HG03135 (cell line): ENCODE data around the gene KMT2D.
A peak's percentile ranks its signal among the peaks of the same experiment; 100 is the strongest.
"Not testable (repeated sequence)": the region's sequence is repeated elsewhere in the genome, so short reads cannot be mapped to it uniquely, and the experiment has no call there.

Experiments
- ATAC-seq: cut with Tn5 transposase; IDR thresholded peaks from one replicate; pipeline ENCODE4 v1.9.1; 2021; ENCODE audit warnings: mild to moderate bottlenecking, moderate library complexity; ENCODE audit not compliant: unreplicated experiment

Gene KMT2D

DNA sequence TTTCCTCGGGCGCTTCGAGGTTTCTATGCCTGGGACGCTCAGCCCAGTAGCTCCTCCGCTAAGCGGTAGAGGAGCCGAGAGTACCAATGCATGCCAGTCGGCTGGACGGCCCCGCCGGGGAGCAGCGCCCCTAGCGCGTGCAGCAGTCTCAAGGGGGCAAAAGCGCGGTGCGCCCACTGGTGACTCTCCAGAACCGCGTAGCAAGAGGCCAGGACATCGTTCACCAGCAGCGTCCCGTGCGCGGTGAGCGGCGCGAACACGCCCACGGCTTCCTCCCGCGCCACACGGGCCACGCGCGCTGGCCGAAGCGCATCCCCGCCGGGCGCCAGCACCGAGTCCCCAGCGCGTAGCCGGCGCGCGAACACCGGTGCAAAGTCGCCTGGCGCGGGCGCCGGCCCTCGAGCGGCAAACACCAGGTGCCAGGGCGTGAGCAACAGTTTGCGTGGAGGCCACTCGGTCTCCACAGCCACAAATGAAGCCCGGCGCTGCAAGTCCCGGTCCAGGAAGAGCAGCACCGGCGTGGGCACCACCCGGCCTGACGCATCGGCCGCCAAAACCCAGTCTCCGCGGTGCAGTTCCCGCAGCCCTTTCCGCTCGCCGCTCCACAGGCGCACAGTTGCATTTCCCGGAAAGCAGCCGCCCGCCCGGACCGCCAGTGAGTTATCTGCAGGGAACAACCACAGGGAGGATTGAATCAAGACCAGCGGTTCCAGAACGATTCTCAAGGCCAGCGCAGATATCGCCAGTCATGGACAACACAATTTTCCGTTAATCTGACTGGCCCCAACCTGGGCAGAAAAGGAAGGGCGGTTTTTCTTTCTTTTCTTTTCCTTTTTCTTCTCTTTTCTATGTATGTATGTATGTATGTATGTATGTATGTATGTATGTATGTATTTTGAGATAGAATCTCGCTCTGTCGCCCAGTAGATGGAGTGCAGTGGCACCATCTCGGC is 29.5 kb upstream of the KMT2D start:
- no peak for ATAC-seq

- ATAC-seq, result no peak
These were observed 28.3 kb upstream of the KMT2D start for GRCh38 chr12:49088932-49089330.

- peak; percentile 75 for ATAC-seq
These were observed 27.7 kb upstream of the KMT2D start for GRCh38 chr12:49088150-49088931.

DNA sequence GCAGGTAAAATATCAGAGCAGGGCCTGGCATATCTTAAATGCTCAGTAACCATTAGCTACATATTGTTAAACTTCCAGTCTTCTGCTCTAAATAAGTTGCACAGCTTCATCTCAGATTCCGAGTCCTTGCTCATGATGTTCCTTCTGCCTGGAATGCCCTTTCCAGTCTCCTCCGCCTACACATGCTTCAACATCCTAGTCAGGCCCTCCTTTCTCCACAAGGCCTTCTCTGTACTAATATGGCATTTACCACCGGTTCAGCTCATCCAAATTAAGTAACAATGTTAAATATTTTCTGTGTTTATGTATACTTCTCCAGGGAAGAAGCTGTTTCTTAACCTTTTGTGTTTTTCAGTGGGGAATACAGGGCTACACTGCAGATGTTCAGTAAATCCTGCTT is 25.5 kb upstream of the KMT2D start:
- ATAC-seq, result no peak

DNA sequence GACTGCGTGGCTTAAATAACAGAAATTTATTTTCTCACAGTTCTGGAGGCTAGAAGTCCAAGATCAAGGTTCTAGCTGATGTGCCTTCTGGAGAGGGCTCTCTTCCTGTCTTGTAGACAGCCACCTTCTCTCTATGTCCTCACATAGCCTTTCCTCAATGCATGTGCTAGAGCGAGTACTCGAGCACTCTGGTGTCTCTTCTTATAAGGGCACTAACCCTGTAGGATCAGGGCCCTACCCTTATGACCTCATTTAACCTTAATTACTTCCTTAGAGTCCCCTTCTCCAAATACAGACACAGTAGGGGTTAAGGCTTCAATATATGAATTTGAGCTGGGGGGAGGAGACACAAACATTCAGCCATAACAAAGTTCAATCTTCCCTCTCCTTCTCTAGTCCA is 23.8 kb upstream of the KMT2D start:
- ATAC-seq, result no peak

- no peak for ATAC-seq
These were observed 19.2 kb upstream of the KMT2D start for GRCh38 chr12:49079793-49080192.

DNA sequence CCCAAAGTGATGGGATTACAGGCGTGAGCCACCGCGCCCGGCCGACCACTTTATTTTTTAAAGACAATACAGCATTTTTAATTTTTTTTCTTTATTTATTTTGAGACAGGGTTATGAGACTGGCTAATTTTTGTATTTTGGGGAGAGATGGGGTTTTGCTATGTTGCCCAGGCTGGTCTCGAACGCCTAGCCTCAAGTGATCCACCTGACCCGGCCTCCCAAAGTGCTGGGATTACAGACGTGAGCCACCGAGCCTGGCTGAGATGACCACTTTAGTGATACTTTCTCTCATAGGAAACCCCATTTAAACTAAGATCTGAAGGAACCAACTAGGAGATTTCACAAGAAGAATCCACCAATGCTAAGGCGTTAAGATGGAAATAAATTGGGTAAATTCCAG is 10.4 kb upstream of the KMT2D start:
- no peak for ATAC-seq

DNA sequence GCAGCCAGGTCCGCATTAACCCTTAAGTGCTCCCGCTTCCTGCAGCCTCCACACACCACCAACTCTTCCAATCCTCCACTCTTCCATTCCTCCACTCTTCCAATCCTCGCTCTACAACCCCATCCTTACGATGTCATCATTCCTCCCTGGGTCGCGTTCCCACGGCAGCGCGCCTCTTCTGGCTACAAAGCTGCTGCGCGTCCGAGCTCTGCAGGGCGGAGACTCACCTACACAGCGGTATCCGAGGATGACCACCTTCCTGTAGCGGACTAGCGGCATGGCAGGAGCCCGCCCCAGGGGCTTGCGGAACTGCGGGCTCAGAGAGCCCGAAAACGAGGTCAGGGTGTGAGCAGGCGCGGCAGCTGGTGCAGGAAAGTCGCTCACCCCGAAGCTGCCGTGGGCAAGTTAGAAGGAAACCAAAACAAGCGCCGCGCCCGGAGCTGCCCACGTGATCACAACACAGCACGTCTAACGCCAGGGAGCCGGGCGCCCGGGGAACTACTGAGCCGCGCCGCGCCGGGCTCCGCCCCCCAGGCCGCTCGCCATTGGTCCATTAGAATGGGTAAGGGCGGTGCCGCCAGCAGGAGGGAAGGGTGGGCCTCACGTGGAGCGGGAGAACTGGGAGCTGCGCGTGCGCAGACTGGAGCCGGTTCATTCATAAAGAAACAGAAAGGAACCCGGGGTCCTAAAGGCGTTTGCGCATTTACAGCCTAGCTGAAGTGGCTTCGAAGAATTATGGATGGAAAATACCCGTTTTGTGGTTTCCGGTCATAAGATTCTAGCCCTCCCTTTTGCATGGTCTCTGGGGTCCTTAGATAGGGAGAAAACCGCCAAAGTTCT is 9.1 kb upstream of the KMT2D start, which contains the start of gene RHEBL1:
RHEBL1 (minus strand) TSS at position 473 of the 840 bp plus-strand sequence; CDS start at position 279, 194 bp downstream.
- peak; percentile 94 for ATAC-seq

- no peak for ATAC-seq
These were observed 8.4 kb upstream of the KMT2D start for GRCh38 chr12:49068879-49069506.

DNA sequence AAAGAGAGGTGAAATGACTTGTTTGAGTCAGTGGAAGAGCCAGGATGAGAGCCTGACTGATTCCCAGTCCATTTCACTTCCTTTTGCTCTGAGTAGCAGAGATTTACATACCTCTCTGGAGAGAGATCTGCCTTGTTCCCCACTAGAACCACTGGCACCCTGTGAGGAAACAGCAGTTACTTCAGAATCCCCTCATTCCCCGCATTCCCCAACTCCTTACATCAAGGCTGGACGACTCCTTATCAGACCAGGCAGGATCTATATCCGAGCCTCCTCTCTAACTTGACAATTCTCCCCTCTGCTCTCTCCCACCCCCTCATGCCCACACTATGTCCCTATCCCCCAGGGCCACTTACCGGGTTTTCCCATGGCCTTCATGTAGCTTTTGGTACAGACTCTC is 5.5 kb upstream of the KMT2D start:
- ATAC-seq, result no peak

- no peak for ATAC-seq
These were observed 4.2 kb upstream of the KMT2D start for GRCh38 chr12:49064767-49065152.

GRCh38 chr12:49061916-49062315 is 1.3 kb upstream of the KMT2D start:
- not testable (repeated sequence) for ATAC-seq

DNA sequence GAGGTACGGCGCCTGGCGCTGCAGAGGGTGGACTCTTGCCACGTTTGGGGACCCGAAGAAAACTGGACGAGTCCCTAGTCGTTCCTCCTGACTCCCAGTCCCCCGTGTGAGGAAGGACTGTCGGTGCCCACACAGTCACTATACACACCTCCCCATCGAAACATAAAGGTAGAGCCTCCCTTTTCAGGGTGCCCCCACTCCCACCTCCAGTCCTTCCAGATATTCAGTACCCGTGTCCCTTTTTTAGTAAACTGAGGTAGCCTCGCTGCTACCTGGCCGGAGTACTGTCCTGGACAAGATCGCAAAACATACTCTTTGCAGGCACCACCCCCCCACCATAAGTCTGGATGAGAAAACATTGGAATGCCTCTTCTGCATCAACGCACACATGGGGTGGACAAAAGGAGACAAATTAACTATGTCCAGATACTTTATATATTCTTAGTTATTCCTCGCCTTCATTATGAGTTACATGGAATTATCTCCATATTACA is 610 bp upstream of the KMT2D start:
- ATAC-seq, result no peak

DNA sequence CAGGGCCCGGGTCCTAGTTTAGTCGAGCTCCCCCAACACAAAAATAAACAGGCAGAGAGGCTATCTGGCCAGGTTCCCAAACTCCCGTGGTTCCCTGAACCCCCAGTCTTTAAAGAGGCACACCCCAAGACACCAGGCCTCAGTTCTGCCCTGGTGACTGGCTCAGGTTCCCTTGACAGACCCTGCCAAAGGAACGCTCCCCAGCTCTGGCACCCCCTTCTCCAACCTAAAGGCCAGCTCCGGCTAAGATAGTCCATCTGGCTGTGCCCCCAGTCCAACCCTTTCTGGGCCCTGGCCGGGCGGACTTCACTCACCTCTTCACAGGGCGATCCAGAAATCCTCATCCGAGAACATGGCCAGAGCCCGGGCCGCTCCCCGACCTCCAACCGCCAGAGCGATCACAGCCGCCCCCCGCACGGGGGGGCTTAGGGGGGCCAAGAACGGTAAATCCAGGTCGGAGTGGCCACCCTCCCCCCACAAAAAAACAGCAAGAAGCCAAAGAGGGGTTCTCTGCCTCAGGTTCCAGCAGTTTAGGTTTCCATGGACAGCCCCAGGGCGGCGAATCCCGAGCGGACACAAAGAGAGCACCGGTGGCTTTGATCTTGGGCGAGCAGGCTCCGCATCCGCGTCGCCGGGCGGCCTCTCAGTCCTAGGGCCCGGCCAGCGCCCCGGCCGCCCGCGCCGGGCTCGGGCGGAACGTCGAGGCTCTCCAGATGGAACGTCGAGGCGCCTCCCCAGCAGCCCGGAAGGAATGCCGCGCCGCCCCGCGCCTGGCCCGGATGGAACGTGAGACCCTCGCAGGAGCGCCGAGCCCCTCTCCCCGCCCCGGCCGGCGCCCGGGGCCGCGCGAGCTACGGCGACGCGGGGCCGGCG is 1.1 kb downstream of the KMT2D start:
- peak; percentile 15 for ATAC-seq

- ATAC-seq, result no peak
These were observed 1.6 kb downstream of the KMT2D start for GRCh38 chr12:49059045-49059298.

GRCh38 chr12:49058366-49059044 is 2.1 kb downstream of the KMT2D start:
- ATAC-seq, result no peak

GRCh38 chr12:49057888-49058287 is 2.7 kb downstream of the KMT2D start:
- ATAC-seq, result no peak

DNA sequence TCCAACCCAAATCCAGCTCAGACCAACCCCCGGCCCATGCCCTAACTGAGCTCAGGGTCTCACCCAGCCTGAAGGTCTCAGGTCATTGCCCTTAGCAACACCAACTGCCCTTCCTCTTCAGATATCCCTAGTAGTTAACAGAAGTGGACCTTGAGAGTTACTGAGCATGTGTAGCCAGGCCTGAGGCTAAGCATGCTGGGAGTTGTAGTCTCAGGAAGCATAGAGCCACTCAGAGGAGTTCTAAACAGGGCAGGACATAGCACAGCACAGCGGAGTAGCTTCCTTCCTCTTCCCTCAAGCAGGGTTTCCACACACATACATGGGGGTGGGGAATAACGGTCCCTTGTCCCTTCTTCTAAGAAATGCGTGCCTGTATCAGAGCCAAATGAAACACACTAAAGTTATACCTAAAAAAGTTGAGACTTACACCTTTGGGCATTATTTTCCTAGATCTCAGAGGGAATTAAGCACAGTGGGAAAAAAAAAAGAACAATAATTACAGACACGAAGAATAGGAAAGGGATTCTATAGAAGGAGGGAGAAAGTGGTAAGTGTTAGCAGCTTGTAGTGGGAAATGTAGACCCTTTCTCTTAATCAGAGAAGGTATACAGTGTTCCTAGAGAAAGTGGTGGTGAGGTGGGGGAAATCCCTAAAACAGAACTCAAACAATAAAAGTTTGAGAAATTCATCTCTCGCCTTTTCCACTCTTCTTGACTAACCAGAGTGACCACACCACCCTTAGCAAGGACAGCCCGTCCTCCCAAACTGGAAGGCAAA is 4.4 kb downstream of the KMT2D start:
- ATAC-seq, result peak; percentile 48
